ENCODE measurements around the gene SUGCT. TPM values are rescaled to one million over a fixed set of nuclear protein-coding genes. Genes with fewer than 3 reads are reported as not detected.

The SUGCT gene
- total and polyA plus RNA-seq, 2 of the 8 experiments (the other 6 are each of a cell fraction or from before 2014, with no cell fraction given) = 2.8 to 5.4 TPM

GRCh38 chr7:40374575-40374974 is 239.8 kb downstream of the SUGCT start:
- Histone ChIP-seq H3K4me3 (ENCODE audit: extremely low read depth in 1 of 4, insufficient read depth in 2 of 4, low read depth in 3 of 4, low read length in 4 of 4) (no peak overlapping the region), H3K36me3 (ENCODE audit: control insufficient read depth in 2 of 4, insufficient read depth in 4 of 4, low read length in 3 of 4) (no peaks in the 10 kb centered on the region), H4K8ac (ENCODE audit: extremely low read depth, insufficient read depth, low read length) (no peak overlapping the region), H3K79me1 (ENCODE audit: low read depth, low read length) (no peaks in the 10 kb centered on the region), H4K5ac (ENCODE audit: insufficient read length, low read depth, low read length) (no peak overlapping the region), H3K23ac (ENCODE audit: insufficient read length) (no peak overlapping the region), H2AK5ac (ENCODE audit: low read depth, low read length) (no peak overlapping the region), H3K4me1 (replicated peaks in 1 of 4; ENCODE audit: control insufficient read depth in 3 of 4, insufficient read depth in 4 of 4, low read length in 3 of 4) (no peaks in the 10 kb centered on the region), H3K23me2 (ENCODE audit: low read depth, low read length) (no peaks in the 10 kb centered on the region; the same call in 1 of the 2 replicates), H3K4me2 (ENCODE audit: insufficient read depth in 1 of 2, low read depth in 2 of 2, low read length in 2 of 2) (no peak overlapping the region), H2BK5ac (ENCODE audit: low read depth, low read length) (no peak overlapping the region), H2BK15ac (ENCODE audit: low read length) (no peak overlapping the region), H2AFZ (ENCODE audit: low read length) (no peak overlapping the region), H4K20me1 (replicated peaks in 1 of 2; ENCODE audit: control insufficient read depth in 1 of 2, insufficient read depth in 2 of 2, low read length in 2 of 2) (no peaks in the 10 kb centered on the region), H3K14ac (ENCODE audit: insufficient read length) (no peak overlapping the region), H3K9ac (replicated peaks in 1 of 4; ENCODE audit: extremely low read depth in 1 of 4, low read depth in 3 of 4, low read length in 3 of 4) (no peak overlapping the region), H3K4ac (replicated peaks; ENCODE audit: insufficient read length, low read depth, low read length) (no peak overlapping the region), H3K56ac (replicated peaks; ENCODE audit: insufficient read length, low read depth, low read length) (no peak overlapping the region), H3K27ac (ENCODE audit: low read depth, low read length) (no peak overlapping the region), H3K27me3 (replicated peaks in 1 of 4; ENCODE audit: control insufficient read depth in 3 of 4, extremely low read depth in 1 of 4, insufficient read depth in 3 of 4, low read length in 3 of 4) (no peaks in the 10 kb centered on the region), H3K18ac (ENCODE audit: extremely low read depth, low read length) (no peak overlapping the region), H3K79me2 (ENCODE audit: control insufficient read depth in 1 of 2, insufficient read depth in 2 of 2, low read length in 2 of 2) (no peaks in the 10 kb centered on the region), H4K91ac (replicated peaks; ENCODE audit: insufficient read length, low read length) (no peak overlapping the region), H3K9me3 (ENCODE audit: insufficient read depth in 2 of 2, low read depth in 1 of 2, low read length in 1 of 2) (no peaks in the 10 kb centered on the region), H2BK12ac (ENCODE audit: low read depth, low read length) (no peak overlapping the region), H2BK120ac (replicated peaks; ENCODE audit: low read depth, low read length) (no peak overlapping the region), H2BK20ac (ENCODE audit: low read length) (no peak overlapping the region)
- no peak for FAIRE-seq
- ChIA-PET POLR2A (ENCODE audit: partially characterized antibody) (no interaction called here), CTCF (ENCODE audit: partially characterized antibody) (no interaction called here)
- TF ChIP-seq POLR2A (IDR thresholded peaks at IDR 0.05; ENCODE audit: control extremely low read depth in 1 of 2, low read depth in 2 of 2, low read length in 2 of 2) (no peak), MAFK (IDR thresholded peaks at IDR 0.05; ENCODE audit: low read depth, low read length) (no peak), CTBP2 (IDR thresholded peaks at IDR 0.05; ENCODE audit: borderline replicate concordance, insufficient read depth, insufficient read length, low read length) (no peak), TEAD4 (IDR thresholded peaks at IDR 0.05; ENCODE audit: low read depth, low read length) (no peak), SP1 (IDR thresholded peaks at IDR 0.05; ENCODE audit: low read depth, low read length) (no peak), GABPA (IDR thresholded peaks at IDR 0.05; ENCODE audit: borderline replicate concordance, insufficient read depth, low read length) (no peak), KDM4A (IDR thresholded peaks at IDR 0.05; ENCODE audit: low read depth, low read length, severe bottlenecking) (no peak), JUND (IDR thresholded peaks at IDR 0.05; ENCODE audit: low read length) (no peak), BRCA1 (IDR thresholded peaks at IDR 0.05; ENCODE audit: low read depth, low read length) (no peak), TAF7 (optimal IDR thresholded peaks at IDR 0.05; ENCODE audit: borderline replicate concordance, low read depth, low read length) (no peak)
- TF ChIP-seq, protein P1, sequence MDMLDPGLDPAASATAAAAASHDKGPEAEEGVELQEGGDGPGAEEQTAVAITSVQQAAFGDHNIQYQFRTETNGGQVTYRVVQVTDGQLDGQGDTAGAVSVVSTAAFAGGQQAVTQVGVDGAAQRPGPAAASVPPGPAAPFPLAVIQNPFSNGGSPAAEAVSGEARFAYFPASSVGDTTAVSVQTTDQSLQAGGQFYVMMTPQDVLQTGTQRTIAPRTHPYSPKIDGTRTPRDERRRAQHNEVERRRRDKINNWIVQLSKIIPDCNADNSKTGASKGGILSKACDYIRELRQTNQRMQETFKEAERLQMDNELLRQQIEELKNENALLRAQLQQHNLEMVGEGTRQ (IDR thresholded peaks at IDR 0.05; ENCODE audit: low read length) = no peak
- TF ChIP-seq, protein P2, sequence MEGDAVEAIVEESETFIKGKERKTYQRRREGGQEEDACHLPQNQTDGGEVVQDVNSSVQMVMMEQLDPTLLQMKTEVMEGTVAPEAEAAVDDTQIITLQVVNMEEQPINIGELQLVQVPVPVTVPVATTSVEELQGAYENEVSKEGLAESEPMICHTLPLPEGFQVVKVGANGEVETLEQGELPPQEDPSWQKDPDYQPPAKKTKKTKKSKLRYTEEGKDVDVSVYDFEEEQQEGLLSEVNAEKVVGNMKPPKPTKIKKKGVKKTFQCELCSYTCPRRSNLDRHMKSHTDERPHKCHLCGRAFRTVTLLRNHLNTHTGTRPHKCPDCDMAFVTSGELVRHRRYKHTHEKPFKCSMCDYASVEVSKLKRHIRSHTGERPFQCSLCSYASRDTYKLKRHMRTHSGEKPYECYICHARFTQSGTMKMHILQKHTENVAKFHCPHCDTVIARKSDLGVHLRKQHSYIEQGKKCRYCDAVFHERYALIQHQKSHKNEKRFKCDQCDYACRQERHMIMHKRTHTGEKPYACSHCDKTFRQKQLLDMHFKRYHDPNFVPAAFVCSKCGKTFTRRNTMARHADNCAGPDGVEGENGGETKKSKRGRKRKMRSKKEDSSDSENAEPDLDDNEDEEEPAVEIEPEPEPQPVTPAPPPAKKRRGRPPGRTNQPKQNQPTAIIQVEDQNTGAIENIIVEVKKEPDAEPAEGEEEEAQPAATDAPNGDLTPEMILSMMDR (IDR thresholded peaks at IDR 0.05; ENCODE audit: control extremely low read depth in 1 of 3, insufficient read depth in 1 of 3, low read depth in 1 of 3, low read length in 3 of 3) = no peak
- 60% methylated on average over 2 of the region's 2 CpGs; no CpG with 5 or more reads in 1 of the 2 experiments for WGBS, 2 experiments (ENCODE audit: extremely low coverage in 1 of 2, insufficient coverage in 1 of 2, insufficient read length in 1 of 2, insufficient replicate concordance in 2 of 2, low coverage in 1 of 2, low lambda C conversion rate in 2 of 2, missing lambda C conversion rate in 1 of 2)
- no peak for DNase-seq (ENCODE audit: low read depth in 1 of 2, low spot score in 2 of 2)
